ENCODE results near the gene CDT1. TPM values are rescaled to one million over a fixed set of nuclear protein-coding genes. Genes with fewer than 3 reads are reported as not detected.
"Not testable (repeated sequence)": the region's sequence is repeated elsewhere in the genome, so short reads cannot be mapped to it uniquely, and the experiment has no call there.

Gene CDT1
- total RNA-seq, 1 experiment from 2014 or later: 17.4 TPM

DNA sequence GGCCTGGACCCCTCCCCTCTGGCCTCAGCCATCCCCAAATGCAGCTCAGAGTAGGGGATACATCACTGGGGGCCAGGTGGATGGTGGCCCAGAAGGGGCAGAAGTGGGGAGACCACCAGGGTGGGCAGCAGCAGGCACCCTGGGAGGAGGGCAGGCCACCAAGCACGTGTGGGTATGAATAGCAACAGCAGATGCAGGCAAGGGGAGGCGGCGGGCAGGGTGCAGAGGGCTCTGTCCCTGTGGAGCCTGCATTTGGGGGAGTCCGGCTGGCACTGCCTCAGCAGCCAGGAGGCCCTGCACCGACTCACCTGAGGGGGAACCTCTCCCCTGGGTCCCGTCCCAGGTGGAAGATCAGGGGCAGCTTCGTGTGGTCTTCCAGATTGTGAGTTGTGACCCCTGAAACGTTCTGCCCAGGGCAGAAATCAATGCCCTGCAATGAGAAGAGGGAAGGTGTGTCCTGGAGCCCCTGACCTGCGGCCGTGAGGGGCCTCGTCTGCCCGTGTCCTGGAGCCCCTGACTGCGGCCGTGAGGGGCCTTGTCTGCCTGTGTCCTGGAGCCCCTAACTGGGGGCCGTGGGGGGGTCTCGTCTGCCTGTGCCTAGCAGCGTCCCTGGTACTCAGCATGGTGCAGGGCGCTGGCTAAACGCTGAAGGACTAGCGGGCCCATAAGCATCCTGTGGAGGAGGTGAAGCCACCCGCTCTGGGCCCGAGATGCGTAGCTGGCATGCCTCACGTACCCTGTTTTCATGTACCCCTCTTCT lies 18.9 kb downstream of the CDT1 start:
- in situ Hi-C loops (cut with HindIII; ENCODE audit: low pct_unique_long_range_greater_than_20kb, low sequenced_read_pairs): no loop called here
- no peak for DNase-seq (ENCODE audit: low read depth, low spot score)

GRCh38 chr16:88823646-88824045 lies 20.1 kb downstream of the CDT1 start:
- DNase-seq (ENCODE audit: low read depth, low spot score); in situ Hi-C loops (cut with HindIII; ENCODE audit: low pct_unique_long_range_greater_than_20kb, low sequenced_read_pairs): not testable (repeated sequence)

DNA sequence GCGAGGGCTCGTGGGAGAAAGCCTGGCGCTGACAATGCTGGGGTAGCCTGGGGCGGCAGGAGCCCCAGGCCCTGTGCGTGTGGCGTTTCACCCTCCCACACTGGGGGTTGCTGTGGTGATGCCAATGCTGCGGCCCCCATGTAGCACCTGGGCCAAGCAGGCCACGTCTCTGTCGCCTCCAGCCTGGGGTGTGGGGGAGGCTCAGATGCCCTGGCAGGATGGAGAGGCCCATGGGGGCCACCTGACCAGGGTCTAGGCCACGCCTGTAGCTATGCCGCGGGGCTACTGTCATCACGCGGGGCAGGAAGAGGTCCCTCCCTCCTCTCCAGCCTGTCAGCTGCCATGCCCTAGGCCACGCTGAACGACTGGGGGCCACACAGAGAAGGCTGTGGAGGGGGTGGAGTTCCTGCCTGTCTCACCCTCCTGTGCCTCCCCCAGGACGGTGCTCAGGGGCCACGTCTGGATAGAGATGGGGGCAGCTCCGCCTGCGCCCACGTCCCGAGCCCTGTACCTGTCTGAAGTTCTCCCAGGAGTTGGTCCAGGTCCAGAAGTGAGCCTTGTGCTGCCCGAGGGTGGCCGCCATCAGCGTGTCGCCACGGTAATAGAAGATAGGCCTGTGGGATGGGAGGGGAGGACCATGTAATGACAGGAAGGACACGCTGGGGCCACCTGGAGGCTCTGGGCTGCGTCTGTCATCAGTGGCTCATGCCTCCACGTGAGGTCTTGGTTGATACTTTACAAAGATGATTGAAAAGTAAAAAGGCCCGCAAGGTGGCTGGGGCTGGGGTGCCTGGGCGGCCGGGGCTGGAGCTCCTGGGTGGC lies 20.9 kb downstream of the CDT1 start:
- in situ Hi-C loops (cut with HindIII; ENCODE audit: low pct_unique_long_range_greater_than_20kb, low sequenced_read_pairs): no loop called here
- no peak for DNase-seq (ENCODE audit: low read depth, low spot score)

DNA sequence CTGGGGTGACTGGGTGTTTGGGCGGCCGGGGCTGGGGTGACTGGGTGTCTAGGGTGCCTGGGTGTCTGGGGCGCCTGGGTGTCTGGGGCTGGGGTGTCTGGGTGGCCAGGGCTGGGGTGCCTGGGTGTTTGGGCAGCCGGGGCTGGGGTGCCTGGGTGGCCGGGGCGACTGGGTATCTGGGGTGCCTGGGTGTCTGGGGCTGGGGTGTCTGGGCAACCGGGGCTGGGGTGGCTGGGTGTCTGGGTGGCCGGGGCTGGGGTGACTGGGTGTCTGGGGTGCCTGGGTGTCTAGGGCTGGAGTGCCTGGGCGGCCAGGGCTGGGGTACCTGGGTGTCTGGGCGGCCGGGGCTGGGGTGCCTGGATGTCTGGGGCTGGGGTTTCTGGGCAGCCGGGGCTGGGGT lies 21.6 kb downstream of the CDT1 start:
- in situ Hi-C loops (cut with HindIII; ENCODE audit: low pct_unique_long_range_greater_than_20kb, low sequenced_read_pairs): no loop called here
- no peak for DNase-seq (ENCODE audit: low read depth, low spot score)

DNA sequence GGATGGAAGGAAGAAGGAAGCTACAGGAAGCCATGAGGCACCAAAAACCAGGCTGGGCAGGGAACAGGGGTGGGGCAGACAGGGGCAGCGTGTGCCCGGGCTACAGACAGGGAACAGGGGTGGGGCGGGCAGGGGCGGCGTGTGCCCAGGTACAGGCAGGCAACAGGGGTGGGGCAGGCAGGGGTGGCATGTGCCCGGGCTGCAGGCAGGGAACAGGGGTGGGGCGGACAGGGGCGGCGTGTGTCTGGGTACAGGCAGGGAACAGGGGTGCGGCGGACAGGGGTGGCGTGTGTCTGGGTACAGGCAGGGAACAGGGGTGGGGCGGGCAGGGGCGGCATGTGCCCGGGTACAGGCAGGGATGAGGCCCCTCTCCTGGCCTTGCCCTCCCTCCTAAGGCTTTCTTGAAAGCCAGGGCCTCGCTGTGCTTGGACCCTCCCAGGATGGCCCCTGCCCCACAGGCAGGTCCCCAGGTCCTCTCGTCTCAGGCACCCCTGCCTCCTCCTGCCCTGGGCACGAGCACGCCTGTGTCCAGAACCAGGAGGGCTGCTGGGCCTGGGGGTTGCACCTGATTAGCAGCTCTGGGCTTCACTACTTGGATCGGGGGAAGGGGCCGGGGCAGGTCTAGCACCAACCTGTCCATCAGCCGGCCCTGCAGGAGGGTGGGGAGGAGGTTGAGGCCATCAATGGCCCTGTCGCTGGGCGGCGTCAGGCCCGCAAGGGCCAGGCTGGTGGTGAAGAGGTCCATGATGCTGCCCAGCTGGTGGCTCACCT lies 22.7 kb downstream of the CDT1 start:
- in situ Hi-C loops (cut with HindIII; ENCODE audit: low pct_unique_long_range_greater_than_20kb, low sequenced_read_pairs): no loop called here
- no peak for DNase-seq (ENCODE audit: low read depth, low spot score)

GRCh38 chr16:88827727-88828126 lies 24.1 kb downstream of the CDT1 start:
- DNase-seq (ENCODE audit: low read depth, low spot score): no peak
- in situ Hi-C loops (cut with HindIII; ENCODE audit: low pct_unique_long_range_greater_than_20kb, low sequenced_read_pairs): no loop called here

DNA sequence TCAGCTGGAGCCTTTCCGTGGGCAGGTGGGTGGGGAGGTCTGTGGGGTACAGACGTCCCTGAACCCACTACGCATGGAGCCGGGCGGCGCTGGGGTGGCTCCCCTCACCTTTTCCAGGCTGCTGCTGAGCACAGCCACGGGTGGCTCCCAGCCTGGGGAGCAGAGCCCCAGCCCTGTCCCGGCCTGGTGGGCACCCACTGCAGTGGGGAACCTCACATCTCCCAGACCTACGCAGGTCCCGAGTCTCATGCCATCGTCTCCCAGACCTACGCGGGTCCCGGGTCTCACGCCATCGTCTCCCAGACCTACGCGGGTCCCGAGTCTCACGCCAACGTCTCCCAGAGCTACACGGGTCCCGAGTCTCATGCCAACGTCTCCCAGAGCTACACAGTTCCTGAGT lies 25.1 kb downstream of the CDT1 start:
- no peak for DNase-seq (ENCODE audit: low read depth, low spot score)
- in situ Hi-C loops (cut with HindIII; ENCODE audit: low pct_unique_long_range_greater_than_20kb, low sequenced_read_pairs): no loop called here

GRCh38 chr16:88830258-88830657 lies 26.7 kb downstream of the CDT1 start:
- in situ Hi-C loops (cut with HindIII; ENCODE audit: low pct_unique_long_range_greater_than_20kb, low sequenced_read_pairs): no loop called here

DNA sequence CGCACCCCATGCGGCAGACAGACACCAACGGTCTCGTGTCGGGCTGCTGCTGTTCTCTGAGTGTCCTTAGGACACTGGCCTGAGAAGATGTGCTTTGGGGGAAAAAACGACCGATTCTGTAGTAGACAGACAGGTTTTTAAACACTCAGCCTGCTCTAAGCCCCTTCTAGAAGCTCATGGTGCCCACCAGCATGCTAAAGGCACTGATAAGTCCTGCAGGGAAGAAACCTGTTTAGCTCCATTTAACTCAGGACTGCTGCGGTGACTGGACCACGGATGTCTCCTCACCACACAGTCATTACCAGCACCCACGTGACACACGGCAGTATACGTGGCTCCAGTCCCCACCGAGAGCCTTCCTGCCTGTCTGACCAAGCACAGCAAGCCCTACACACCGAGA lies 27.2 kb downstream of the CDT1 start:
- DNase-seq (ENCODE audit: low read depth, low spot score): no peak
- in situ Hi-C loops (cut with HindIII; ENCODE audit: low pct_unique_long_range_greater_than_20kb, low sequenced_read_pairs): no loop called here

More at GRCh38 chr16:88830258-88830657, 26.7 kb downstream of the CDT1 start:
- no peak for DNase-seq (ENCODE audit: low read depth, low spot score)

GRCh38 chr16:88831838-88832237 lies 28.2 kb downstream of the CDT1 start:
- in situ Hi-C loops (cut with HindIII; ENCODE audit: low pct_unique_long_range_greater_than_20kb, low sequenced_read_pairs): no loop called here
- DNase-seq (ENCODE audit: low read depth, low spot score): no peak

DNA sequence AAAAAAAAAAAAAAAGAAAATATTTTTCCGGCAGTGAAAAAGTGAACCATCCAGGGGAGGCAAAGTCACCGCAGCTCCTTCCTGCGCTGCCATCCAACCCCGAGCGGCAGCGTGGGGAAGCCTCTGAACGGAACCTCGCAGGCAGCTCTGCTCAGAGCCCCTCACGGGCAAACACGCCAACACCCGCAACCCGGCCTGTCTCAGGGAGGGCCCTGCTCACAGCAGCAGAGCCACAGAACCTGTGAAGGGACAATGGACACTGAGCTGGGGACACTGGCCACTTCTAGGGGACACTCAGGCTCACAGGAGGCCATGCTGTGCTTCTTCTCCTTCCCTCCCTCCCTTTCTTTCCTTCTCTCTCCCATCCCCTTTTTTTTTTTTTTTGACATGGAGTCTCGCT lies 29.5 kb downstream of the CDT1 start:
- in situ Hi-C loops (cut with HindIII; ENCODE audit: low pct_unique_long_range_greater_than_20kb, low sequenced_read_pairs): no loop called here
- DNase-seq (ENCODE audit: low read depth, low spot score): no peak

- no peak for DNase-seq (ENCODE audit: low read depth, low spot score)
- in situ Hi-C loops (cut with HindIII; ENCODE audit: low pct_unique_long_range_greater_than_20kb, low sequenced_read_pairs): no loop called here
Observed at GRCh38 chr16:88834670-88835069, 31.1 kb downstream of the CDT1 start.

GRCh38 chr16:88835383-88835782 lies 31.8 kb downstream of the CDT1 start:
- in situ Hi-C loops (cut with HindIII; ENCODE audit: low pct_unique_long_range_greater_than_20kb, low sequenced_read_pairs): no loop called here
- no peak for DNase-seq (ENCODE audit: low read depth, low spot score)

GRCh38 chr16:88835818-88836217 lies 32.2 kb downstream of the CDT1 start:
- DNase-seq (ENCODE audit: low read depth, low spot score): no peak
- in situ Hi-C loops (cut with HindIII; ENCODE audit: low pct_unique_long_range_greater_than_20kb, low sequenced_read_pairs): no loop called here

GRCh38 chr16:88836791-88837190 lies 33.2 kb downstream of the CDT1 start:
- in situ Hi-C loops (cut with HindIII; ENCODE audit: low pct_unique_long_range_greater_than_20kb, low sequenced_read_pairs): no loop called here
- DNase-seq (ENCODE audit: low read depth, low spot score): no peak

DNA sequence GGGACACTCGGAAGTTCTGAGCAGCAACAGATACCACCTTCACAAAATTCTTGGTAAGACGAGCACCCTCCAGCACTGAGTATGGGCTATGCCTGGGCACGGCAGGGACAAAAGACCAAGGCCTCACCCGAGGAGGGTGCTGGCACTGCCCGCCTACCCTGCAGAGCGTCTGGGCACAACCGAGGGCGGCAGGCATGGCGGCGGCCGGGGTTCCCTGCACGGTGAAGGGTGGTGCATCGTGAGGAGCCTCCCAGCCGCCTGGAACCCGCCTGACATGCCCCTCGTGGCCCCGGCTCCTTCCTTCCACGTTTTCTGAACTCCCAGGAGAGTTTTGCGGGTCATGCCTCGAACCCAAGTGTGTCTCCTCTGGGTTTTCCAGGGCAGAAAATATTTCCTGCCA lies 34.2 kb downstream of the CDT1 start:
- in situ Hi-C loops (cut with HindIII; ENCODE audit: low pct_unique_long_range_greater_than_20kb, low sequenced_read_pairs): no loop called here
- DNase-seq (ENCODE audit: low read depth, low spot score): no peak

DNA sequence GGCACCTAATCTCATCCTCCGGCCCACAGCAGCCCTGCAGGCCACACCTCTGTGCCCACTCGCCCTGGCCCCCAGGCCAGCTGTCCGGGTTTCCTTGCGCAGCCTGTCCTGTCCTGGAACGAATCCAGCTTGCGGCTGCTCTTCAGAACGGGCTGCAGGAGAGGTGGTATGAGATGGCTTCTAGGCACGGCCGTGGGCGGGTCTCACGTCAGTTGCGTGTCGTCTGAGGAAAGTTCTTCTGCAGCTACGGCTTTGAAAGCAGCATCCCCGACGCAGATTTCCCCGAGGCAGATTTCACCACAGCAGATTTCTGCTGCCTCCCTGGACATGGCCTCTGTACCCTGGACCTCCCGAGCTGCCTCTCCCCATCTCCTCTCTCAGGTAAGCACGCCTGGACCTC lies 35.0 kb downstream of the CDT1 start:
- in situ Hi-C loops (cut with HindIII; ENCODE audit: low pct_unique_long_range_greater_than_20kb, low sequenced_read_pairs): no loop called here
- DNase-seq (ENCODE audit: low read depth, low spot score): no peak

- no peak for DNase-seq (ENCODE audit: low read depth, low spot score)
- in situ Hi-C loops (cut with HindIII; ENCODE audit: low pct_unique_long_range_greater_than_20kb, low sequenced_read_pairs): no loop called here
Observed at GRCh38 chr16:88839026-88839529, 35.5 kb downstream of the CDT1 start.
